PC-9 (cell line): Measurements from ENCODE around the gene ATG16L1. TPM values are rescaled to one million over a fixed set of nuclear protein-coding genes. Genes with fewer than 3 reads are reported as not detected.
"Not testable (repeated sequence)": the region's sequence is repeated elsewhere in the genome, so short reads cannot be mapped to it uniquely, and the experiment has no call there.

Experiments
- BruUV-seq: library from RNA; stranded (reverse); fragments of 400-500 nt; replicated peaks from 2 replicates; lab custom pipeline; 2021; lab: Mats Ljungman, UMichigan
- CTCF ChIA-PET: fragments of 300-600 bp; sonication (Branson Sonifier 250); formaldehyde crosslinking; loops from one replicate; lab custom pipeline; 2022; ENCODE audit warnings: antibody characterized with exemption; lab: Charles Lee
- POLR2A ChIA-PET: fragments of 300-600 bp; sonication (Branson Sonifier 250); formaldehyde crosslinking; loops from one replicate; lab custom pipeline; 2022; ENCODE audit warnings: antibody characterized with exemption; ENCODE audit not compliant: unreplicated experiment; lab: Charles Lee
- DNase-seq, 2 experiments: peaks; one replicate each; pipeline versions ENCODE4 v3.0.0 to v3.0.0-alpha.2; 2015 to 2022; ENCODE audit warnings: mixed read lengths in 1 of 2
- H2AFZ ChIP-seq: fragments of 200-600 bp; sonication (generic); 2 replicates; pipeline ENCODE4 v1.8.1; 2017; ENCODE audit warnings: antibody characterized with exemption
- H3F3A ChIP-seq: fragments of 200-600 bp; sonication (generic); 2 replicates; pipeline ENCODE4 v1.8.1; 2017; ENCODE audit warnings: antibody characterized with exemption, mild to moderate bottlenecking, low read depth; ENCODE audit not compliant: insufficient read depth
- H3K27ac ChIP-seq: fragments of 200-600 bp; sonication (generic); 2 replicates; pipeline ENCODE4 v1.6.1; 2016; ENCODE audit warnings: mixed run types
- H3K27me3 ChIP-seq: fragments of 200-600 bp; sonication (generic); 2 replicates; pipeline ENCODE4 v1.6.1; 2016; ENCODE audit warnings: low read depth, mixed run types; ENCODE audit not compliant: insufficient read depth
- H3K36me3 ChIP-seq: fragments of 200-600 bp; sonication (generic); 2 replicates; pipeline ENCODE4 v1.6.1; 2016; ENCODE audit warnings: low read depth, mixed run types
- H3K4me1 ChIP-seq: fragments of 200-600 bp; sonication (generic); replicated peaks from 2 replicates; pipeline ENCODE4 v1.6.1; 2016; ENCODE audit warnings: mixed run types; ENCODE audit not compliant: insufficient read depth
- H3K4me2 ChIP-seq: fragments of 200-600 bp; sonication (generic); 2 replicates; pipeline ENCODE4 v1.6.1; 2017; ENCODE audit warnings: mixed run types
- H3K4me3 ChIP-seq: fragments of 200-600 bp; sonication (generic); 2 replicates; pipeline ENCODE4 v1.6.1; 2016; ENCODE audit warnings: mixed run types
- H3K79me2 ChIP-seq: fragments of 200-600 bp; sonication (generic); 2 replicates; pipeline ENCODE4 v1.6.1; 2017; ENCODE audit warnings: low read depth, mixed run types
- H3K9me2 ChIP-seq: fragments of 200-600 bp; sonication (generic); 2 replicates; pipeline ENCODE4 v1.8.1; 2017; ENCODE audit warnings: mild to moderate bottlenecking; ENCODE audit not compliant: insufficient read depth
- H3K9me3 ChIP-seq: fragments of 200-600 bp; sonication (generic); 2 replicates; pipeline ENCODE4 v1.8.1; 2016; ENCODE audit warnings: low read depth; ENCODE audit not compliant: insufficient read depth
- H4K20me1 ChIP-seq: fragments of 200-600 bp; sonication (generic); 2 replicates; pipeline ENCODE4 v1.8.1; 2017; ENCODE audit not compliant: insufficient read depth
- CTCF ChIP-seq: fragments of 200-600 bp; sonication (generic); conservative IDR thresholded peaks from 2 replicates; pipeline ENCODE4 v1.6.1; 2017; ENCODE audit warnings: mixed run types, antibody characterized with exemption, mild to moderate bottlenecking, moderate library complexity
- EZH2 ChIP-seq: fragments of 200-600 bp; sonication (generic); IDR thresholded peaks from 2 replicates; pipeline ENCODE4 v1.8.0; 2017; ENCODE audit warnings: antibody characterized with exemption, low read depth
- intact Hi-C: fragments of 100-400 bp; cut with micrococcal nuclease; formaldehyde crosslinking; loops from one replicate; pipeline ENCODE4 v1.10.0; 2022; ENCODE audit not compliant: unreplicated experiment
- total RNA-seq: library from RNA; stranded (reverse); gene quantifications from 2 replicates; pipeline ENCODE4 v1.2.3, GENCODE V29; 2021

ATG16L1 gene
- total RNA-seq, 1 experiment from 2014 or later: 55.7 TPM

GRCh38 chr2:233334915-233335314, 83.4 kb downstream of the ATG16L1 start:
- POLR2A ChIA-PET: no interaction called here
- H3K27ac ChIP-seq: no peak overlapping the region
- CTCF ChIA-PET: no interaction called here

GRCh38 chr2:233336091-233336490, 84.6 kb downstream of the ATG16L1 start:
- DNase-seq, H3K27me3 ChIP-seq, H3K9me3 ChIP-seq, CTCF ChIA-PET, H3K9me2 ChIP-seq, H3K4me2 ChIP-seq, H3K79me2 ChIP-seq, BruUV-seq, POLR2A ChIA-PET, H3K27ac ChIP-seq, H2AFZ ChIP-seq, H4K20me1 ChIP-seq, H3K4me3 ChIP-seq, intact Hi-C loops, H3K36me3 ChIP-seq: not testable (repeated sequence)
- Histone ChIP-seq H3K4me1 (peaks cover 23% of the 10 kb centered on the region), H3F3A (peaks cover 10% of the 10 kb centered on the region; the same call in 1 of the 2 replicates)

More at GRCh38 chr2:233334915-233335314, 83.4 kb downstream of the ATG16L1 start:
- intact Hi-C loops: no loop called here
- H3K4me2 ChIP-seq: no peak overlapping the region
- no peaks in the 10 kb centered on the region for H3K79me2 ChIP-seq
- H4K20me1 ChIP-seq: no peaks in the 10 kb centered on the region
- no peaks in the 10 kb centered on the region for H3K9me3 ChIP-seq
- H3K36me3 ChIP-seq: no peaks in the 10 kb centered on the region
- peaks cover 9% of the 10 kb centered on the region; the same call in 1 of the 2 replicates for H3F3A ChIP-seq
- H3K4me3 ChIP-seq: no peak overlapping the region
- DNase-seq: no peak
- H3K9me2 ChIP-seq: no peaks in the 10 kb centered on the region
- H3K4me1 ChIP-seq: peaks cover 17% of the 10 kb centered on the region
- TF ChIP-seq EZH2: no peak
- TF ChIP-seq CTCF: no peak
- BruUV-seq: no TSS peak
- no peaks in the 10 kb centered on the region for H3K27me3 ChIP-seq
- no peak overlapping the region for H2AFZ ChIP-seq

- Histone ChIP-seq H3K4me2 (no peak overlapping the region), H3K9me3 (no peaks in the 10 kb centered on the region; the same call in 1 of the 2 replicates), H3F3A (peaks cover 10% of the 10 kb centered on the region; the same call in 1 of the 2 replicates), H2AFZ (no peak overlapping the region), H3K79me2 (no peaks in the 10 kb centered on the region), H3K4me3 (no peak overlapping the region), H4K20me1 (no peaks in the 10 kb centered on the region), H3K36me3 (no peaks in the 10 kb centered on the region), H3K9me2 (no peaks in the 10 kb centered on the region), H3K4me1 (peaks cover 23% of the 10 kb centered on the region), H3K27ac (no peak overlapping the region), H3K27me3 (no peaks in the 10 kb centered on the region)
- ChIA-PET POLR2A (no interaction called here), CTCF (no interaction called here)
- intact Hi-C loops: no loop called here
- no TSS peak for BruUV-seq
- no peak for TF ChIP-seq EZH2
- no peak for TF ChIP-seq CTCF
- no peak for DNase-seq
Observed at GRCh38 chr2:233336541-233336940, 85.1 kb downstream of the ATG16L1 start.

GRCh38 chr2:233338046-233338445, 86.6 kb downstream of the ATG16L1 start:
- no TSS peak for BruUV-seq
- POLR2A ChIA-PET: no interaction called here
- DNase-seq: no peak
- Histone ChIP-seq H3K79me2 (no peaks in the 10 kb centered on the region), H3F3A (peaks cover 10% of the 10 kb centered on the region; the same call in 1 of the 2 replicates), H3K9me2 (no peaks in the 10 kb centered on the region), H3K27me3 (no peaks in the 10 kb centered on the region), H3K36me3 (no peaks in the 10 kb centered on the region), H3K27ac (no peak overlapping the region), H4K20me1 (no peaks in the 10 kb centered on the region), H2AFZ (no peak overlapping the region), H3K4me2 (no peak overlapping the region), H3K4me3 (no peak overlapping the region), H3K4me1 (peaks cover 23% of the 10 kb centered on the region), H3K9me3 (no peaks in the 10 kb centered on the region; the same call in 1 of the 2 replicates)
- TF ChIP-seq CTCF (no peak), EZH2 (no peak)
- intact Hi-C loops: no loop called here
- CTCF ChIA-PET: no interaction called here
